Stimulated activated naive CD8-positive, alpha-beta T cell treated with anti-CD3 and anti-CD28 coated beads, Interleukin-15, amount 100 ng/mL, for 72 hours (primary cell): ENCODE measurements around the gene INVS.
A peak's percentile ranks its signal among the peaks of the same experiment; 100 is the strongest.
"Not testable (repeated sequence)": the region's sequence is repeated elsewhere in the genome, so short reads cannot be mapped to it uniquely, and the experiment has no call there.

ENCODE experiments used
- ATAC-seq: fragments of 150-1000 bp; cut with Tn5 transposase; 2 replicates; pipeline ENCODE4 v1.10.0; 2021; ENCODE audit warnings: mild to moderate bottlenecking, moderate library complexity
- DNase-seq, 2 donors: peaks; one replicate each; pipeline ENCODE4 v3.0.0; 2021 to 2022
- H3K27ac Mint-ChIP-seq, 2 donors: one replicate each; pipeline ENCODE4 v1.8.0; 2022; ENCODE audit warnings: mild to moderate bottlenecking in 2 of 2, mixed read lengths in 2 of 2, moderate library complexity in 2 of 2
- H3K27me3 Mint-ChIP-seq: one replicate; pipeline ENCODE4 v1.8.0; 2022; ENCODE audit warnings: mixed read lengths
- H3K4me1 Mint-ChIP-seq: one replicate; pipeline ENCODE4 v1.8.0; 2022; ENCODE audit warnings: mild to moderate bottlenecking, mixed read lengths
- H3K4me3 Mint-ChIP-seq, 2 donors: one replicate each; pipeline ENCODE4 v1.8.0; 2022; ENCODE audit warnings: mild to moderate bottlenecking in 2 of 2, mixed read lengths in 2 of 2, moderate library complexity in 1 of 2
- H3K9me3 Mint-ChIP-seq, 2 donors: one replicate each; pipeline ENCODE4 v1.8.0; 2022; ENCODE audit warnings: mixed read lengths in 2 of 2

Gene INVS

DNA sequence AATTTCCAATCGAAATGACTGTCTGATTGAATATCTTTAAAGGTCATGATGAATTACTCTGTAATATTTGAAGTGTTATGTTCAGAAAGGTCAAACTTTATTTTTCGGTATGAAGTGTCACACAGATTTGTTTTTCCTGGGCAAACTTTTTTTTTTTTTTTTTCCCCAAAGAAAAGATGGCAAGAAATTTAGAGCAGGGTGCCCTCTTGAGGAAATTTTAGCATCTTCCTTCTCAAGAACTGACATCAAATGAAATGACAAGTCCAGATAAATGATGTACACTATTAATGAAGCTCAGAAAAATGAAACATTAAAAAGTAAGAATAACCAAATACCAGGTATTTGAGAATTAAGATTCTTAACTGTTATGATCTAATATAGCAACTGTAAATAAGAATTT is 123.6 kb downstream of the INVS start:
- H3K27ac Mint-ChIP-seq: no peak overlapping the region
- ATAC-seq: no peak

DNA sequence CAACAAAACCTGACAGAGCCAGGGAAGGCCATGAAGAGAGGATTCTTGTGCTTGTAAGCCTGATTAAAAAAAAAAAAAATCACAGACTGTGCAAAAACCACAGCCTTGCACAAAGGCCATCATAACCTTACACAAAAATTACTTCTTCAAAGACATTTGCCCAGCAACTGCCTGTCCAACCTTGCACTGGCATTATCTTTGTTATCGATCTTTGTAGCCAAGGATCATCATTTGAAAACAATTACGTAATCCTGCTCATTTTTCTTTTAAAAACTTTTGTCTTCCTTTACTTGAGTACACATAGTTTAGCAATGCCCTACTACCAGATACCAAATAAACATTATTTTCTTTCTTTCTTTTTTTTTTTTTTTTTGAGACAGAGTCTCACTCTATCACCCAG is 128.6 kb downstream of the INVS start:
- ATAC-seq (no peak), DNase-seq (no peak)
- no peak overlapping the region for H3K27ac Mint-ChIP-seq
- H3K9me3 Mint-ChIP-seq: no peaks in the 10 kb centered on the region
- H3K4me3 Mint-ChIP-seq: no peak overlapping the region
- no peaks in the 10 kb centered on the region for H3K27me3 Mint-ChIP-seq
- no peaks in the 10 kb centered on the region for H3K4me1 Mint-ChIP-seq

More for the DNA sequence above, 123.6 kb downstream of the INVS start:
- no peak overlapping the region for H3K4me3 Mint-ChIP-seq
- H3K27me3 Mint-ChIP-seq: no peaks in the 10 kb centered on the region
- H3K4me1 Mint-ChIP-seq: no peaks in the 10 kb centered on the region
- H3K9me3 Mint-ChIP-seq: no peaks in the 10 kb centered on the region
- no peak for DNase-seq

DNA sequence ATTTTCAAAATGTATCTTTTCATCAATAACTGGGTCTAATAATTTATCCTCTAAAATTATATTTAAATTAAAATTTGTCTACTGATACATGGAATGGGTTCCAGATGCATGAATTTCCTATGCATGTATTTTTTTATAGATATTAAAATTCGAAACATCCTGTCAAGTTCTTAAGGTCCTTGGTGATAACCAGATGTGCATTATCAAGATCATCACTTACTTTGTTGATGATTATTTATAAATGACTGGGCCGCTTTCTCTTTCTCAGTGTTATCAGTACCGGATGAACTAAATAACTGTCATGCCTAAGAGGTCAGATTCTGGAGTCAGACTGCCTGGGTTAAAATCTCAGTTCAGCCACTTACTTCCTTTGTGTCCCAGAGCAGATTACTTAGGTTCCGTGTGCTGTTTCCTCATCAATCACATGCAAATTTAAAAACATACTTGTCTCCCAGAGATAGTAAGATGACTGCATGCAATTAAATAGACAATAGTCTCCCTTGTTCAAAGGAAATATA is 129.4 kb downstream of the INVS start:
- no peak for ATAC-seq
- no peak overlapping the region for H3K4me3 Mint-ChIP-seq
- peaks cover 0 to 4% of the 10 kb centered on the region in 2 donors for H3K9me3 Mint-ChIP-seq
- H3K27ac Mint-ChIP-seq: no peak overlapping the region
- H3K4me1 Mint-ChIP-seq: no peaks in the 10 kb centered on the region
- H3K27me3 Mint-ChIP-seq: no peaks in the 10 kb centered on the region
- no peak for DNase-seq

DNA sequence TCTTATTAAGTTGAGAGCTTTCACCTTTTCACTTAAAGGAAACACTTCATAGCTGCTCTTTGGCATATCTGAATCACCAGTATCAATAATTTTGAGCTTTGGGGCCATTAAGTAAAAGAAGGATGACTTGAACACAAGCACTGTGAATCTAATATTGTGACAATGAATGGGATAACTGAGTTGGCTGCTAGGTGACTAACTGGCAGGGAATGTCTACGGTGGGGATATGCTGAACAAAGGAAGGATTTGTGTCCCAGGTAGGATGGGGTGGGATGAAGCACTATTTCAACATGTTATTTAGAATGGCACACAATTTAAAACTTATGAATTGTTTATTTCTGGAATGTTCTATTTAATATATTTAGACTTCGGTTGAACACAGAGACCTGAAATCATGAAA is 130.1 kb downstream of the INVS start:
- ATAC-seq: no peak
- Mint-ChIP-seq H3K9me3 (peaks cover under 1 to 6% of the 10 kb centered on the region in 2 donors), H3K4me3 (no peak overlapping the region), H3K27ac (peak overlapping the region in 1 of 2 donors; percentile 85), H3K27me3 (no peaks in the 10 kb centered on the region), H3K4me1 (no peaks in the 10 kb centered on the region)
- no peak for DNase-seq

DNA sequence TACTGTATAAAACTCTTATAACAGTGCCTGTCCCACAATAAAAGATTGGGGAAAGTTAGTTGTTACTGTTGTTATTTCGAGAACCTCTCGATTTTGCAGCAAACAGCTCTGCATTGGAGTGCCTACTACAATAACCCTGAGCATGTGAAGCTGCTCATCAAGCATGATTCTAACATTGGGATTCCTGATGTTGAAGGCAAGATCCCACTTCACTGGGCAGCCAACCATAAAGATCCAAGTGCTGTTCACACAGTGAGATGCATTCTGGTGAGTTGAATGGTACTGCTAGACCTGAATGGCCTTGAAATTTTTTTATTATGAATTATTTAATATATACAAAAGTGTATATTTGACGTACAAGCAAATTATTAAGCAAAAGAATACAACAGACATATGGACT is 130.5 kb downstream of the INVS start:
- Mint-ChIP-seq H3K4me1 (no peaks in the 10 kb centered on the region), H3K4me3 (no peak overlapping the region), H3K9me3 (peaks cover 5 to 10% of the 10 kb centered on the region in 2 donors), H3K27me3 (no peaks in the 10 kb centered on the region), H3K27ac (no peak overlapping the region)
- no peak for ATAC-seq
- DNase-seq: no peak

DNA sequence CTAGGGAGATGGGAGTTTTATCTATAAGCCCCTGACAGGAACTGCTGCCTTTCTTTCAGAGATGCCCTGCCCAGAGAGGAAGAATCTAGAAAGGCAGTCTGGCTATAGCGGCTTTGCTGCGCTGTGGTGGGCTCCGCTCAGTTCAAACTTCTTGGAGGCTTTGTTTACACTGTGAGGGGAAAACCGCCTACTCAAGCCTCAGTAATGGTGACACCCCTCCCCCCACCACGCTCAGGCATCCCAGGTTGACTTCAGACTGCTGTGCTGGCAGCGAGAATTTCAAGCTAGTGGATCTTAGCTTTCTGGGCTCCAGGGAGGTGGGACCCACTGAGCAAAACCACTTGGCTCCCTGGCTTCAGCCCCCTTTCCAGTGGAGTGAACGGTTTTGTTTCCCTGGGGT is 137.9 kb downstream of the INVS start:
- not testable (repeated sequence) for H3K27ac Mint-ChIP-seq, H3K4me1 Mint-ChIP-seq, H3K4me3 Mint-ChIP-seq, DNase-seq, H3K27me3 Mint-ChIP-seq, ATAC-seq
- peaks cover 17 to 23% of the 10 kb centered on the region in 2 donors for H3K9me3 Mint-ChIP-seq

DNA sequence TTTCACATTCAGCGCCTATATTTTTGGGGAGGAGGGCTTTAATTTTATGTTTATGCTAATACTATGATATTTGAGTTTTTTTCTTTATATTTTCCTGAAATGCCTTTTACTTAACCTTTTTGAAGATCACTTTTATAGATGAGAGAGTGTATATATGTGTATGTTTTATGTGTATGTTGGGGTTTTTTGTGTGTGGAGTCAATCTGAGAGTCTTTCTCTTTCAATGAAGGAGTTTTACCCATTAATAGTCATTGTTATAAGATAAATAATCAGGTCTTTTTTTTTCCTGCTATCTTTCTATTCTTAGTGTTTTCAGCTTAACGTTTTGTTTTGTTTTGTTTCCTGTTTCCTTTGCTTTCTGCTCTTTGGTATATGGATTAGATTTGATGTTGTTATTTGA is 141.5 kb downstream of the INVS start:
- H3K27ac Mint-ChIP-seq: no peak overlapping the region
- no peak for ATAC-seq
- peaks cover 6 to 12% of the 10 kb centered on the region in 2 donors for H3K9me3 Mint-ChIP-seq
- H3K27me3 Mint-ChIP-seq: no peaks in the 10 kb centered on the region
- H3K4me3 Mint-ChIP-seq: no peak overlapping the region
- no peak for DNase-seq
- H3K4me1 Mint-ChIP-seq: no peaks in the 10 kb centered on the region

DNA sequence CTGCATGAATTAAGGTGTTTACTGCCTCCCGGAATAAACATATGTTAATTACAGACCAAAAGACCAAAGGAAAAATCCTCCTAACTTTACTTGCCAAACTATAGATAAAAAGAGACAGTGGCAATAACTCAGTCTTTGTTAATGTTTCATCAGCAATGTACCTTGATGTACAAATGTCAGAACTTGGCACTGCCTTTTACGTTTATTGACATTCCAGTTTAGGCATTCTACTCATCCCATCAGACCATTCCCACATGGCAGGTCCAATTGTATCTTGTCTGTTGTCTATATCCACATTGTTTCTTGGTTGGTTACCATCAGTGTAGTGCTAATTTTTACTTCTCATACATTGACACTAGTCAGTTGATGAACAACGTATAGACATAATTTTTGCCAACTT is 168.2 kb downstream of the INVS start:
- H3K4me3 Mint-ChIP-seq: no peak overlapping the region
- no peaks in the 10 kb centered on the region for H3K4me1 Mint-ChIP-seq
- no peak overlapping the region for H3K27ac Mint-ChIP-seq
- no peaks in the 10 kb centered on the region for H3K9me3 Mint-ChIP-seq
- no peaks in the 10 kb centered on the region for H3K27me3 Mint-ChIP-seq
- ATAC-seq (no peak), DNase-seq (no peak)

DNA sequence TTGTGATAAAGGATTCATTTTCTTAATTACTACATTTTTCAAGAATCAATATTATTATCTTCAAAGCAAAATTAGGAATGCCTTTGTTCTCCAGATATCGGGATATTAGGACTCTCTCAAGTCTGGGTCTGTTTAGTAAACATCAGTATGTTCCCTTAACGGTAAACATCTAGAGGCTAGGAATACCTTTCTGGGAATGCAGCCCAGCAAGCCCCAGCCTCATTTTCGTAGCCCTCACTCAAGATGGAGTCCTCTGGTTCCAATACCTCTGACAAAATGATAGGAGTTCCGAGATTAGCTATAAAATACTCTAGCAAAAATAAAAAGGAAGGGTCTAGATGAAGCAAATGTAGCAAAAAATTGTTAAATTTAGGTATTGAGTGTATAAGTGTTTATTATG is 169.2 kb downstream of the INVS start:
- no peak for ATAC-seq
- H3K27ac Mint-ChIP-seq: no peak overlapping the region
- no peaks in the 10 kb centered on the region for H3K27me3 Mint-ChIP-seq
- DNase-seq: no peak
- H3K4me1 Mint-ChIP-seq: no peaks in the 10 kb centered on the region
- no peaks in the 10 kb centered on the region for H3K9me3 Mint-ChIP-seq
- no peak overlapping the region for H3K4me3 Mint-ChIP-seq

DNA sequence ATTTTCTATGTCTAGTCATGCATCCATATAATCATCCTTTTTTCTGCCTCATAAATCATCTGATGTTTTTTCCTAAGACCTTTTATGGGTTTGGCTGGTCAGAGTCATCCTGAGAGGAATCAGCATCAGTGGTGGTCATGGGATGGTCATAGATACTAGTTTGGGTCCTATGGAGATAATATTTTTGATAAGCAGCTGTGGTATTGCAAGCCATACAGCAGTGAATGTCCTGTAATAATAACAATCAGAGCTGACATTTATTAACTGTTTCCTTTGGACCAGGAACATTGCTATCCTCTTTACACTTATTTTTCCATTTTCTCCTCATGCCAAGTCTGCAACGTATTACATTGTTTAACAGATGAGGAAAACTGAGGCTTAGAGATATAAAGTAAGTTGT is 170.6 kb downstream of the INVS start:
- Mint-ChIP-seq H3K4me1 (no peaks in the 10 kb centered on the region), H3K9me3 (no peaks in the 10 kb centered on the region), H3K4me3 (no peak overlapping the region), H3K27ac (no peak overlapping the region), H3K27me3 (no peaks in the 10 kb centered on the region)
- ATAC-seq: no peak
- DNase-seq: no peak

DNA sequence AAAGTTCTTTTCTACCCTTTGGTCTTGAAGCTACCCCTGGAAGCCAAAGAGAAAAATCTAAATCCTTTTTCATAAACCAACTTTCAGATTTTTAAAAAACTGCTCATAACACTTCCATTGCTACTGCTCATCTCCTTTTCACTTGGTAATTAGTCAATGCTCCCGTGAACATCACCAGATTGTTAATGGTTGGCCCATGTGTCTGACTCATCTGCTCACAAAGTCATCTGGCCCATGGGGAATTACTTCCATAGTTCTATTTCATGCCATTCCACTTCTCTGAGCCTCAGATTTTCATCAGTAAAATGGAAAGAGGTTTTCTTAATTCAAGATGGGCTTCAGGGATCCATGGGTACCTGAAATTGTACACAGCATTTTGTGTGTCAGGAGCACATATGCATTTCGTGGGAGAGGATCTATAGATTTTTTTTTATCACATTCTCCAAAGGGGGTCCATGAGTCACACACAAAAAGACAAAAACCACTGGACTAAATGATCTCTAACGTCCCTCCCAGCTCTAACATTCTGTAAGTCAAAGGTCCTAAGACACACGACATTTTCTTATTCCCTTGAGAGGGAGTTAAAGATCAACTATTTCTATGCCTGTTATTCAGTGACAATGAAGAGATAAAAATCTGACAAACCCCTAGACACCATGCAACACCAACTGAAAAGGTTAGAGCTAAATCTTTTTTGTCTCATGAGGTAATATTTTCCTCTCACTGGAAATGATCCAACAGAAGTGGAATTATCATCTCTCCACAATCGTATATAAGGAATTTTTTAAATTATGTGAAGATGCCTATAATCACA is 178.3 kb downstream of the INVS start:
- DNase-seq: no peak
- no peak overlapping the region for H3K27ac Mint-ChIP-seq
- ATAC-seq: no peak
- no peaks in the 10 kb centered on the region for H3K9me3 Mint-ChIP-seq
- no peaks in the 10 kb centered on the region for H3K27me3 Mint-ChIP-seq
- H3K4me3 Mint-ChIP-seq: no peak overlapping the region
- peaks cover 6% of the 10 kb centered on the region for H3K4me1 Mint-ChIP-seq

DNA sequence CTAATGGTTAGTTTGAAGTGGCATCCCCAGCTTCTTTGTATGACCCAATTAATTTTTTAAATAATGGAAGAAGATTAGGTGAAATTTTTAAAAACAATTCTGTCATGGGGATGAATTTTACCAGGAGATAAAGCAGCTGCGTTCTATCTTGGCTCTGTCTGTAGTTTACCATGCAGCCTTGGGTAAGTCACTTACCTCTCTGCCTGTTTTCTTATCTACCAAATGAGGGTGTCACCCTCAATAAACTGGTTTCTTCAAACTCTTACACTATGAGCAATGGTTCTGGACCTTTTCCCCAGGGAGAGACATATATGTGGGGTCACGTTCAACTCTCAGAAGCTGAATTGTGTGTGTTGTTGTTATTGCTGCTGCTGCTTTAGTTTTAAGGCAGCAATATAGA is 182.0 kb downstream of the INVS start:
- DNase-seq (no peak), ATAC-seq (no peak)
- H3K9me3 Mint-ChIP-seq: peaks cover 13 to 14% of the 10 kb centered on the region in 2 donors
- H3K4me3 Mint-ChIP-seq: no peak overlapping the region
- no peak overlapping the region for H3K27ac Mint-ChIP-seq
- H3K27me3 Mint-ChIP-seq: no peaks in the 10 kb centered on the region
- H3K4me1 Mint-ChIP-seq: peaks cover 6% of the 10 kb centered on the region

DNA sequence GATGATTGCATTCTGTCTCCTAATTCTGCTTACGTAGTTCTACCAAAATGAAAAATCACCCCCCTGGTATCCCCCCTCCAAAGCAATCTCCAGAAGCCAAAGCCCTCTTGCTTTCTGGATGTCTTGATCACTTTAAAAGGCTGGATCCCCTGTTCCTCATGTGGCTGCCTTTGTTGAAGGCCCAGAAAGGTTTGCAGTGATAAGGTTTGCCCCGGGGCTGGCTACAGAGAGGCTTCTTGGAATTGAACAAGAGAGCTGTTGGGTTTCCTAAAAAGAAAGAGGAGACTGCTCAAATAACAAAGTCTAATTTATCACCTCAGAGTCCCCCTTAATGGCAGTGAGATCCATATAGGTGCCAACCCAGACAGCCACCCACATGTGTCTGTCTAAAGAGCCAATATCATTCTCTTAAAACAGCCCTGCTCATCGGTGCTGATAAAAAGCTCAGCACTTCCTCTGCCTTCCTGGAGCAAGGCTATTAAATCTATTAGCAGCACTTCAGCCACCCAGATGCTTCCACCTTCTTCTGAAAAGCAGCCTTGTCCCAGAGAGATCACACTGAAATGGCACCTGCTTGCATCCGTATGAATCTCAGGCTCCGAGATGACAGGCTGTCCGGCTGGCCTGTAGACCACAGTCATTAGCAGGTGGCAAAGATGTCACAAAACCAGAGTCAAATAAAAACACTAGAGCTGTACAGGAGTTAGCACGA is 182.8 kb downstream of the INVS start:
- Mint-ChIP-seq H3K9me3 (peaks cover 16 to 17% of the 10 kb centered on the region in 2 donors), H3K27ac (peak overlapping the region in 1 of 2 donors; percentile 75), H3K4me3 (no peak overlapping the region), H3K4me1 (peaks cover 2% of the 10 kb centered on the region), H3K27me3 (no peaks in the 10 kb centered on the region)
- ATAC-seq (no peak), DNase-seq (no peak)

DNA sequence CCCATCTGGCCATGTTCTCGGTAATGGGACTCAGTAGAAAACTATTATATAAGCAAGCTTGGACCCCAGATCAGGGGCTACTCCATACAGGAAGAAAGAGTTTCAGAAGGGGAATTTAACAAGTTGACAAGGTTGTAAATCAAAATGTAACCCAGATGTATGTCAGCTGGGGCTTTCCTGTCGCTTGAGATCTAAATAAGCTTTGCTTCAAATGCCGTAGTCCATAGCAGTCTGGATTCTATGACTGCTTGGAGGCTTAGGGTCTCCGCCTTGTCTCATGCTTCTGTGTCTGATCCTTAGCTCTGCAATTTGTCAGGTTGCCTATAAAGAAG is 183.3 kb downstream of the INVS start:
- DNase-seq: no peak
- H3K27me3 Mint-ChIP-seq: no peaks in the 10 kb centered on the region
- H3K9me3 Mint-ChIP-seq: peaks cover 18 to 21% of the 10 kb centered on the region in 2 donors
- no peak overlapping the region for H3K4me3 Mint-ChIP-seq
- ATAC-seq: no peak
- no peak overlapping the region for H3K27ac Mint-ChIP-seq
- no peaks in the 10 kb centered on the region for H3K4me1 Mint-ChIP-seq

DNA sequence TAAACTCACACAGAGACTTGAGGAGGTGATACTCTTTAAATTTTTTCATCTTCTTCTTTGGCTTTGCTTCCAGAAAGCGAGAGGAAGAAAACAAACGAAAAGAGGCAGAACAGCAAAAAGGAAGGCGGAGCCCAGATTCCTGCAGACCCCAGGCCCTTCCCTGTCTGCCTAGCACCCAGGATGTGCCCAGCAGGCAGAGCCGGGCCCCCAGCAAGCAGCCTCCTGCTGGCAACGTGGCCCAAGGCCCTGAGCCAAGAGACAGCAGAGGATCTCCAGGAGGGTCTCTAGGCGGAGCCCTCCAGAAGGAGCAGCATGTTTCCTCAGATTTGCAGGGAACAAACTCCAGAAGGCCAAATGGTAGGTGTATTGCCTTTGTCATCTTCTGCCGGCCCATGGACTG is 185.2 kb downstream of the INVS start:
- Mint-ChIP-seq H3K27ac (no peak overlapping the region), H3K27me3 (no peaks in the 10 kb centered on the region), H3K4me1 (no peaks in the 10 kb centered on the region), H3K9me3 (peaks cover 18 to 29% of the 10 kb centered on the region in 2 donors), H3K4me3 (no peak overlapping the region)
- DNase-seq: no peak
- no peak for ATAC-seq

DNA sequence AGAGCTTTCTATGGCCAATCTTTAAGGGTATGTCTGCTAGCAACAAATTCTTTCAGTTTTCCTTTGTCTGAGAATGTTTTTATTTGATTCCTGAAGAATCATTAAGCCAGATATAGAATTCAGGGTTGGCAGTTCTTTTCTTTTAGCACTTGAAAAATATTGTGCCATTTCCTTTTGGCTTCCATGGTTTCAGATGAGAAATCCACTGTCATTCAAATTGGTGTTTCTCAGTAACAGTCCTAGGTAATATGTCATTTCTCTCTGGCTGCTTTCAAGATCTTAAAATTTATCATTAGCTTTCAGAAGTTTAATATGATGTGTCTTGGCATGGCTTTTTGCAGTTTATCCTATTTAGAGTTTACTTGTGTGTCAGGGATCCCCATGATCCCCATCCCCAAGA is 186.0 kb downstream of the INVS start:
- DNase-seq: no peak
- ATAC-seq: no peak
- Mint-ChIP-seq H3K27ac (no peak overlapping the region), H3K9me3 (peaks cover 18 to 29% of the 10 kb centered on the region in 2 donors), H3K4me3 (no peak overlapping the region), H3K4me1 (no peaks in the 10 kb centered on the region), H3K27me3 (no peaks in the 10 kb centered on the region)
